GM21723 (cell line): Measurements from ENCODE around the gene SYT2.
"Not testable (repeated sequence)": the region's sequence is repeated elsewhere in the genome, so short reads cannot be mapped to it uniquely, and the experiment has no call there.

Experiments used
- ATAC-seq: cut with Tn5 transposase; IDR thresholded peaks from one replicate; pipeline ENCODE4 v1.9.1; 2021; ENCODE audit warnings: mild to moderate bottlenecking, moderate library complexity; ENCODE audit not compliant: unreplicated experiment

SYT2 gene

DNA sequence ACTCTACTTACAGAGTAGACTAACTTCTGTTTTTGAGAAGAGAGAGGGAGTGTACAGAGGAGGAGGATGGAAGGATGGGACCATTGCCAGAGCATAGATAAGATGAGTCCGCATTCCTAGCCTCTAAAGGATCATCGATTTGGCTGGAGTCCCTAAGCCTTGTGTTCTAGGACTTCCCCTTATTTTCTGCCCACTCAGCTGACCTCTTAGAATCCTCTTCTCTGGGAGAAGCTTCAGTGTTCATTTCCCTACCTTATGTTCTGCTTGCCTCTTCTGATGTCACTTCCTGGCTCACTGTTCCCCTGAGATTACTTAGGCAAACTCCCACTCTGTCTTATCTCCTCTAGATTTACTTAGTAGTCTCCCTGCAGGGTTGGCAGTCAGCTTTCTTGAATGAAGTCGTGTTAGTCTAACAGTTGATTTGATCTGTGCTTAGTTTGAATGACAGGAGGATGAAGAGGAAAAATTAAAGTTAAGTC lies 156.7 kb downstream of the SYT2 start:
- ATAC-seq = no peak

- ATAC-seq = not testable (repeated sequence)
Measured at GRCh38 chr1:202553078-202553477, 157.2 kb downstream of the SYT2 start.

DNA sequence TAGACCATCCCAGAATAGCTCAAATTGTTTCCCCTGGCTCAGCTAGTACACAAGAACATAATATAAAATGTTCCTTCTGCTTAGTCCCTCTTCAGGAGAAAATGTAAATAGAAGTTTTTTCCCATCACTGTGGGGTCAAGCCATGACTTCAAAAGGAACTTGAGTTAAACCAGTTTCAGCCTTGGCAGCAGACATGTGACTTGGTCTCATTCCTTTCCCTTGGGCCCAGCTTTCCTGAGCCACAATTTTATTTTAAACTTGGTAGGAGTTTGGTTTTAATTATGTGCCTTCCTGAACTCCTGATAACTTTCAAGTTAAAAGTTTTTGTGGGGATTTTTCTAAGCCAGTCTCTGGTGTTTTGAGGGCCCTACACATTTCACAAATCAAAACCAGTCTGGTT lies 157.6 kb downstream of the SYT2 start:
- ATAC-seq = not testable (repeated sequence)

- ATAC-seq = no peak
Measured at GRCh38 chr1:202551683-202552082, 158.6 kb downstream of the SYT2 start.

DNA sequence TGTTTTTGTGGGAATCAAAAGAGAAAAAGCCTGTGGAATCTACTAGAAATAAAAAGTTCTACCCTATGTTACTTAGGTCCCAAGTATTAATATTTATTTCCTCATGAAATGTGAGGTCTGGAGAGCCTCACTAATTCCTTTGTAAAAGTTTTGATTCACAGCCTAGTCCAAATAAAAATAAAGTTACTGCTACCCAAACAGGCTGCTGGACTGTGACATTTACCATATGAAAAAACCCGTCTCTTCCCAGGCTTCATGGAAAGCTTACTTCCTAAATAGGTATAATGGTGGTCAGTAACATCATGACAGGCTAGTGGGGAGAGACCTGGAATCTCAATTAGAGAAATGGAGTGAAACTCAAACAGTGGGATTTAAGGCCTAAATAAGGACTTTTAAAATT lies 160.2 kb downstream of the SYT2 start:
- ATAC-seq = not testable (repeated sequence)

- peak; percentile 49 for ATAC-seq
Measured at GRCh38 chr1:202547215-202547614, 163.0 kb downstream of the SYT2 start.

GRCh38 chr1:202546796-202547195 lies 163.5 kb downstream of the SYT2 start:
- ATAC-seq = peak; percentile 86

DNA sequence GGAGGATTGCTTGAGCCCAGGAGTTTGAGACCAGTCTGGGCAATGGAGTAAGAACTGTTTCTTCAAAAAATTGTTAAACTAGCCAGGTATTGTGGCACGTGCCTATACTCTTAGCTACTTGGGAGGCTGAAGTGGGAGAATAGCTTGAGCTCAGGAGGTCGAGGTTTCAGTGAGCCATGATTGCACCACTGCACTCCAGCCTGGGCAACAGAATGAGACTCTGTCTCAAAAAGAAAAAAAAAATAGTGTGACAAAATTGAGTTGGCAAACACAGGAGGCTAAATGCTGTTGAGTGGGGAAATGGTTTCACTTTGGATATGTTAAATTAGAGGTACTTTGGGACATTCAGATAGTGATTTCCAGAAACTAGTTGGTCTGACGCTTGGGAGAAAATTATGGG lies 163.9 kb downstream of the SYT2 start:
- peak; percentile 32 for ATAC-seq

- not testable (repeated sequence) for ATAC-seq
Measured at GRCh38 chr1:202545647-202546303, 164.5 kb downstream of the SYT2 start.

- not testable (repeated sequence) for ATAC-seq
Measured at GRCh38 chr1:202544766-202545449, 165.3 kb downstream of the SYT2 start.

DNA sequence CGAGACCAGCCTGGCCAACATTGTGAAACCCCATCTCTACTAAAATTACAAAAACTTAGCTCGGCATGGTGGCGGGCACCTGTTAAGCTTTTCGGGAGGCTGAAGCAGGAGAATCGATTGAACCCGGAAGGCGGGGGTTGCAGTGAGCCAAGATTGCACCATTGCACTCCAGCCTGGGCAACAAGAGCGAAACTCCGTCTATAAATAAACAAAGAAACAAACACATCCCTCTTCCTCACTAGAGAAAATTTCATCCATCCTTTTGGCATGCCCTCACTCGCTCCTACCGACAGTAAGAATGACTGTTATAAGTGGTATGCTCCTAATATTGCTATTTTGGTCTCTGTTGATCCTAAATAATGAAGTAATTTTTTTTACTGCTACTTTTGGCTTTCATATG lies 166.7 kb downstream of the SYT2 start:
- not testable (repeated sequence) for ATAC-seq

- ATAC-seq = not testable (repeated sequence)
Measured at GRCh38 chr1:202542415-202542814, 167.8 kb downstream of the SYT2 start.

- not testable (repeated sequence) for ATAC-seq
Measured at GRCh38 chr1:202540858-202541257, 169.4 kb downstream of the SYT2 start.
